ENCODE results near the gene DENND2A. TPM values are rescaled to one million over a fixed set of nuclear protein-coding genes. Genes with fewer than 3 reads are reported as not detected.

The DENND2A gene
- total RNA-seq, 1 donor from 2014 or later = 32.3 TPM

DNA sequence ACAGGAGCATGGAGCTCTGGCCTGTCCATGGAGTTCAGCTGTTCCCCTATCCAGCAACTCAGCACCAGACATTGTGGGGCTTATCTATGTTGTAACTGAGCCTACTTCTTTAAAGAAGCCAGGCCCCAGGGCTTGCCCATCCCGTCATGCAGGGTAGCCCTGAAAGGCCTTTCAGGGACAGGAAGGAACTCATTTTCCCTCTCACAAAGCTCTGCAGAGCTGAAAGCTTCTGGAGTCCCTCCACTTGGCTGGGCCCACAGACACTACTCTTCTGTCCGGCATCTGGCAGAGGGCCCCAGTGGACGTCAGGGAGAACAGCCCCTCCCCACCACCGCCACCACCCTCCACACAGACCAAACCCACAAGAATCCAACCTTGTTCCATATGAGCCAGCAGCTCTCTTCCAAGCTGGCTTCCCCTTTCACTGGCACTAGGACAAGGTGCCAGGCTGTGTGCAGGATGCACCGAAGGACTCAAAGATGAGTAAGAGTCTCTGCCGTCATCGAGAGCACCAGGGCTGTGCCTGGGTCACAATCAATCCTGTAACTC lies 33.1 kb downstream of the DENND2A start:
- Mint-ChIP-seq H3K27ac (no peak overlapping the region), H3K27me3 (ENCODE audit: low read depth) (no peaks in the 10 kb centered on the region), H3K36me3 (no peaks in the 10 kb centered on the region), H3K4me1 (peaks cover 8% of the 10 kb centered on the region), H3K9me3 (no peaks in the 10 kb centered on the region), H3K4me3 (no peak overlapping the region)
- TF ChIP-seq, protein P1, sequence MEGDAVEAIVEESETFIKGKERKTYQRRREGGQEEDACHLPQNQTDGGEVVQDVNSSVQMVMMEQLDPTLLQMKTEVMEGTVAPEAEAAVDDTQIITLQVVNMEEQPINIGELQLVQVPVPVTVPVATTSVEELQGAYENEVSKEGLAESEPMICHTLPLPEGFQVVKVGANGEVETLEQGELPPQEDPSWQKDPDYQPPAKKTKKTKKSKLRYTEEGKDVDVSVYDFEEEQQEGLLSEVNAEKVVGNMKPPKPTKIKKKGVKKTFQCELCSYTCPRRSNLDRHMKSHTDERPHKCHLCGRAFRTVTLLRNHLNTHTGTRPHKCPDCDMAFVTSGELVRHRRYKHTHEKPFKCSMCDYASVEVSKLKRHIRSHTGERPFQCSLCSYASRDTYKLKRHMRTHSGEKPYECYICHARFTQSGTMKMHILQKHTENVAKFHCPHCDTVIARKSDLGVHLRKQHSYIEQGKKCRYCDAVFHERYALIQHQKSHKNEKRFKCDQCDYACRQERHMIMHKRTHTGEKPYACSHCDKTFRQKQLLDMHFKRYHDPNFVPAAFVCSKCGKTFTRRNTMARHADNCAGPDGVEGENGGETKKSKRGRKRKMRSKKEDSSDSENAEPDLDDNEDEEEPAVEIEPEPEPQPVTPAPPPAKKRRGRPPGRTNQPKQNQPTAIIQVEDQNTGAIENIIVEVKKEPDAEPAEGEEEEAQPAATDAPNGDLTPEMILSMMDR (IDR thresholded peaks at IDR 0.05; ENCODE audit: unreplicated experiment) = no peak
- no peak for DNase-seq (ENCODE audit: low spot score in 2 of 2, unreplicated experiment in 2 of 2)

GRCh38 chr7:140605337-140605736 lies 35.3 kb downstream of the DENND2A start:
- no peak overlapping the region for H3K4me3 Mint-ChIP-seq
- TF ChIP-seq, protein P1 (IDR thresholded peaks at IDR 0.05; ENCODE audit: unreplicated experiment) = no peak
- H3K9me3 Mint-ChIP-seq = no peaks in the 10 kb centered on the region
- H3K36me3 Mint-ChIP-seq = peaks cover 8% of the 10 kb centered on the region
- no peak overlapping the region for H3K27ac Mint-ChIP-seq
- DNase-seq (ENCODE audit: low spot score in 2 of 2, unreplicated experiment in 2 of 2) = no peak
- peaks cover 3% of the 10 kb centered on the region for H3K4me1 Mint-ChIP-seq
- H3K27me3 Mint-ChIP-seq (ENCODE audit: low read depth) = no peaks in the 10 kb centered on the region

DNA sequence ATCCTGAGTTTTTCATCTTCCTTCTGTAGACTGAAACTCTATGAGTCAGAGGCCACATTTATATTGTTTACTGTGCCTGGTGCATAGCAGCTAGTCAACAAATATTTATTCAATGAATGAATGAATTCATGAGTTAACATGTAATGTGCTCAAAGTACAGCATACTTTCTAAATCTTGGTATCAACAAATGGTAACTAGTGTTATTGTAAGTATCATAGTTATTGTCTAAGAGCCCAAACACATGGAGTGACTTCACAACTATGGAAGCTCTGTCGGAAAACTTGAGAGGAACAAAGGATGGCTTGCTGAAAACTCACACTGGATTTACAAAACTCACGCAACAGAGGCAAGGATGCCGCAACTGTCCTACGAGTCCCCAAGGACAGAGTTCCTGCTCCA lies 35.9 kb downstream of the DENND2A start:
- Mint-ChIP-seq H3K9me3 (no peaks in the 10 kb centered on the region), H3K4me1 (no peaks in the 10 kb centered on the region), H3K27ac (no peak overlapping the region), H3K27me3 (ENCODE audit: low read depth) (no peaks in the 10 kb centered on the region), H3K36me3 (peaks cover 13% of the 10 kb centered on the region), H3K4me3 (no peak overlapping the region)
- TF ChIP-seq, protein P1 (IDR thresholded peaks at IDR 0.05; ENCODE audit: unreplicated experiment) = no peak
- DNase-seq (ENCODE audit: low spot score in 2 of 2, unreplicated experiment in 2 of 2) = no peak

GRCh38 chr7:140604076-140604475 lies 36.5 kb downstream of the DENND2A start:
- Mint-ChIP-seq H3K27ac (no peak overlapping the region), H3K4me1 (no peaks in the 10 kb centered on the region), H3K36me3 (peaks cover 14% of the 10 kb centered on the region), H3K9me3 (no peaks in the 10 kb centered on the region), H3K27me3 (ENCODE audit: low read depth) (no peaks in the 10 kb centered on the region), H3K4me3 (no peak overlapping the region)
- TF ChIP-seq, protein P1 (IDR thresholded peaks at IDR 0.05; ENCODE audit: unreplicated experiment) = no peak
- DNase-seq (ENCODE audit: low spot score in 2 of 2, unreplicated experiment in 2 of 2) = no peak

- Mint-ChIP-seq H3K27me3 (ENCODE audit: low read depth) (no peaks in the 10 kb centered on the region), H3K9me3 (no peaks in the 10 kb centered on the region), H3K36me3 (peaks cover 14% of the 10 kb centered on the region), H3K4me3 (no peak overlapping the region), H3K4me1 (peaks cover 12% of the 10 kb centered on the region), H3K27ac (no peak overlapping the region)
- TF ChIP-seq, protein P1 (IDR thresholded peaks at IDR 0.05; ENCODE audit: unreplicated experiment) = no peak
- no peak for DNase-seq (ENCODE audit: low spot score in 2 of 2, unreplicated experiment in 2 of 2)
Observed at GRCh38 chr7:140601566-140602174, 38.9 kb downstream of the DENND2A start.

Measured in mesothelial cell of epicardium (in vitro differentiated cells).